GM21825 (cell line): ENCODE measurements around the gene SGMS1.
"Not testable (repeated sequence)": the region's sequence is repeated elsewhere in the genome, so short reads cannot be mapped to it uniquely, and the experiment has no call there.

Source experiments
- ATAC-seq: cut with Tn5 transposase; IDR thresholded peaks from one replicate; pipeline ENCODE4 v1.9.1; 2021; ENCODE audit warnings: mild to moderate bottlenecking, moderate library complexity; ENCODE audit not compliant: unreplicated experiment

The SGMS1 gene

GRCh38 chr10:50561816-50562215 lies 61.9 kb downstream of the SGMS1 start:
- ATAC-seq, result no peak

GRCh38 chr10:50561266-50561665 lies 62.5 kb downstream of the SGMS1 start:
- no peak for ATAC-seq

- ATAC-seq, result no peak
Observed at GRCh38 chr10:50560370-50560769, 63.4 kb downstream of the SGMS1 start.

- no peak for ATAC-seq
Observed at GRCh38 chr10:50558371-50558770, 65.4 kb downstream of the SGMS1 start.

- no peak for ATAC-seq
Observed at GRCh38 chr10:50557130-50557682, 66.5 kb downstream of the SGMS1 start.

- ATAC-seq, result no peak
Observed at GRCh38 chr10:50556237-50557120, 67.3 kb downstream of the SGMS1 start.

- no peak for ATAC-seq
Observed at GRCh38 chr10:50554995-50555568, 68.7 kb downstream of the SGMS1 start.

- ATAC-seq, result no peak
Observed at GRCh38 chr10:50554376-50554994, 69.3 kb downstream of the SGMS1 start.

- ATAC-seq, result no peak
Observed at GRCh38 chr10:50552771-50553535, 70.8 kb downstream of the SGMS1 start.

GRCh38 chr10:50552308-50552707 lies 71.4 kb downstream of the SGMS1 start:
- no peak for ATAC-seq

GRCh38 chr10:50551894-50552293 lies 71.9 kb downstream of the SGMS1 start:
- no peak for ATAC-seq

GRCh38 chr10:50550291-50550839 lies 73.4 kb downstream of the SGMS1 start:
- no peak for ATAC-seq

GRCh38 chr10:50549186-50549585 lies 74.6 kb downstream of the SGMS1 start:
- not testable (repeated sequence) for ATAC-seq

GRCh38 chr10:50548481-50548880 lies 75.3 kb downstream of the SGMS1 start:
- not testable (repeated sequence) for ATAC-seq

- ATAC-seq, result not testable (repeated sequence)
Observed at GRCh38 chr10:50546287-50546686, 77.5 kb downstream of the SGMS1 start.

- ATAC-seq, result no peak
Observed at GRCh38 chr10:50545846-50546245, 77.9 kb downstream of the SGMS1 start.

- ATAC-seq, result no peak
Observed at GRCh38 chr10:50544857-50545429, 78.8 kb downstream of the SGMS1 start.

- no peak for ATAC-seq
Observed at GRCh38 chr10:50544095-50544856, 79.5 kb downstream of the SGMS1 start.

- ATAC-seq, result no peak
Observed at GRCh38 chr10:50542871-50543270, 80.9 kb downstream of the SGMS1 start.
